ENCODE data around the gene NDUFB2.

GRCh38 chr7:140734096-140734495 is 37.6 kb downstream of the NDUFB2 start:
- TF ChIP-seq USF2 (CRISPR knock-in tag; IDR thresholded peaks at IDR 0.05) (no peak), ATF3 (CRISPR knock-in tag; conservative IDR thresholded peaks at IDR 0.05) (no peak)

Measured in WTC11 (cell line).